ENCODE results near the gene CNDP1.
"Not testable (repeated sequence)": the region's sequence is repeated elsewhere in the genome, so short reads cannot be mapped to it uniquely, and the experiment has no call there.

CNDP1 gene

GRCh38 chr18:74546007-74546406, 11.7 kb downstream of the CNDP1 start:
- DNase-seq (ENCODE audit: low spot score), result no peak

DNA sequence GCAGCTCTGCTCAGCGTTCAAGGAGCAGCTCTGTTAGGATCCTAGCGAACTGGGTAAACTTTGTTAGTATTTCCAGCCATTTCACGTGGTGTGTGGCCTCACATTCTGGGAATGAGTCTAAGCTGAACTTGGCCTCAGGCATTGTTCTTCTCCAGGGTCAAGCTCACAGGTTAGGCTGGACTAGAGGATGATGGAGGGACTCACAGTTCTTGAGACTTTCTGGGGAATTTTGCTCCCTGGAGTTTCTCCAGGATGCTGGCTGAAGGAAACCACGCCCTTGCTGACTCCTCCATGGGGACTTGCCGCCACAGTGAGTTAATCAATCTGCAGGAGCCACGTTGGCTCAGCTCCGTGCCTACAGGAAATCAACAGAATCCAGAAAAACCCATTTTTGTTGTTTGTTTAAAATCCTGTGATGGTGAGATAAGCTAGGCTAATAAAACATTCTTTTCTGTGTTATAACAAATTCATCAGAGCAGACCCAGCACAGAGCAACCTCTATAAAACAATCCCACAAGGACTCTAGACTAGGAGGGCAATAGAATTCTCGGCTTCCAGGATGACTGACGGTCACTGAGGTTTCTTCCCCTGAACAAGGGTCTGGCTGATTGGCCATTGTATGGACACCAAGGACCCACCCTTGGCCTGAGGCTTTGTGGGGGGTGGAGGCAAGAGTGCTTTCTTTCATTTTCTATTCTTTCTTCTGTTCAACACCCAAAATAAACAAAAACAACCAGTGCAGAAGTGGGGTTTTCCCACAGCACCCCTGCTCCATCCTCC, 12.6 kb downstream of the CNDP1 start:
- DNase-seq (ENCODE audit: low spot score), result no peak

GRCh38 chr18:74547860-74548259, 13.6 kb downstream of the CNDP1 start:
- peak; percentile 59 for DNase-seq (ENCODE audit: low spot score)

DNA sequence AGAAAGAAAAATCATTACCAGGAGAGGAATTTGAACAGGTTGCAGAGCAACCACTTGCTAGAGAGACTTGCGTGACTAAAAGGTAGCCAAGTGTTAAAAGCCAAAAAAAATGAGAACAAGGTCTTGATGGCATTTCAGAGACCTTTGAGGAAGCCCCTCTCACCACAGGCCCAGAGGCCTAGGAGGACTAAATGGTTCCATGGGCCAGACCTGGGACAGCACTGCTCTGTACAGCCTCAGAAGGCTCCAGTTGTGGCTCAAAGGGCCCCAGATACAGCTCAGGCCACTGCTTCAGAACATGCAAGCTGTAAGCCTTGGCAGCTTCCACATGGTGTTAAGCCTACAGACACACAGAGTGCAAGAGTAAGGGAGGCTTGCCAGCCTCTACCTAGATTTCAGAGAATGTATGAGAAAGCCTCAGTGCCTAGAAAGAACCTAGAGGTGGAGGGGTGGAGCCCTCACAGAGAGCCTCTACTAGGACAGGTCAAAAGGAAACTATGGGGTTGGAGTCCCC, 15.3 kb downstream of the CNDP1 start:
- no peak for DNase-seq (ENCODE audit: low spot score)

DNA sequence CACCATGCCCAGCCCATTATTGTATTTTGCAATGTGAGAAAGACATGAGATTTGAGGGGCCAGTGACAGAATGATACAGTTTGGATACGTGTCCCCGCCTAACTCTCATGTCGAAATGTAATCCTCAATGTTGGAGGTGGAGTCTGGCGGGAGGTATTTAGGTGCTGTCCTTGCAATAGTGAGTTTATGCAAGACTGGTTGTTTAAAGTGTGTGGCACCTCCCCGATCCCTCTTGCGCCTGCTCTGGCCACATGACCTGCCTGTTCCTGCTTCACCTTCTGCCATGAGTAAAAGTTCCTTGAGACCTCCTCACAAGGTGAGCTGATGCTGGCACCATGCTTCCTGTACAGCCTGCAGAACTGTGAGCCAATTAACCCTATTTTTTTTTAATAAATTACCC, 16.6 kb downstream of the CNDP1 start:
- DNase-seq (ENCODE audit: low spot score), result no peak

GRCh38 chr18:74551452-74551851, 17.2 kb downstream of the CNDP1 start:
- DNase-seq (ENCODE audit: low spot score), result no peak

GRCh38 chr18:74551936-74552555, 17.7 kb downstream of the CNDP1 start:
- peak; percentile 82 for DNase-seq (ENCODE audit: low spot score)

DNA sequence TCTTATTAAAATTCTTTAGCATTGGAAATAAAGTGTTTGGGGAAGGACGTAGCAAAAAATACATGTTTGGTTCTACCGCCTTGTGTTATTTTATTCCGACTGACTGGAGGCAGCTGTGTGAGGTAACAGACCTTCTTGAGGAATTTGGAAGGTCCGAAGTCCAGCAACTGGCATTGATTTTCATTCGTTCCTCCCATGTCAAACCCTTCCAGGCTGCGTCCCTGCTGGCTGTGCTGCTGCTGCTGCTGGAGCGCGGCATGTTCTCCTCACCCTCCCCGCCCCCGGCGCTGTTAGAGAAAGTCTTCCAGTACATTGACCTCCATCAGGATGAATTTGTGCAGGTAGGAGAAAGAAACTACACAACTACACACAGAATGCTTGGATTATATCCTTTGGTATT, 21.8 kb downstream of the CNDP1 start:
- DNase-seq (ENCODE audit: low spot score), result no peak

GRCh38 chr18:74558096-74558495, 23.8 kb downstream of the CNDP1 start:
- DNase-seq (ENCODE audit: low spot score), result no peak

DNA sequence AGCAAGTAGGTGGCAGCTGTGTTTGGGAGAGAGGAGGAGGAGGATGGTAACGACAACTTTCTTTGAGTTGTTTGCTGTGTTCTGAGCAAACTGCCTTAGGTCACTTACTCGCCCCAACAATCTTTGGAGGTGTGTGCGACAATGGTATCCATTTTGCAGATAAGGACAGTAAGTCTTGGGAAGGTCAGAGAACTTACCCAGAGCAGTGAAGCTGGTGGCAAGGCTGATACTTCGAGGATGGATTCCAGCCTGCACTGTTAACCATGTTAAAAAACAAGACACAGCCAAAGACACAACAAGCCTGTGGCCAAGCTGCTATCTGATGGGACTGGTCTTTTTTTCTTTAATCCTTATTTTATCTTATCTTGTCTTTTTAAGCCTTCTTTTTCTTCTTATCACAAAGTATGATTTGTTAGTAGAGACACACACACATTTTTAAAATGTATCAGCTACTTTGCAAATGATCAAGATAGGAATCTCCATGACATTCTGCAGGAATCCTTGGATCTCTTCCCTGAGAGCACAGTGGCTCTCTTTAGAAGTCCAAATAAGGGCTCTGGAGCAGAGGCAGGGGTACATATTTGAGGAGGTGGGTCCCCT, 27.9 kb downstream of the CNDP1 start:
- no peak for DNase-seq (ENCODE audit: low spot score)

GRCh38 chr18:74562775-74563174, 28.5 kb downstream of the CNDP1 start:
- DNase-seq (ENCODE audit: low spot score), result no peak

DNA sequence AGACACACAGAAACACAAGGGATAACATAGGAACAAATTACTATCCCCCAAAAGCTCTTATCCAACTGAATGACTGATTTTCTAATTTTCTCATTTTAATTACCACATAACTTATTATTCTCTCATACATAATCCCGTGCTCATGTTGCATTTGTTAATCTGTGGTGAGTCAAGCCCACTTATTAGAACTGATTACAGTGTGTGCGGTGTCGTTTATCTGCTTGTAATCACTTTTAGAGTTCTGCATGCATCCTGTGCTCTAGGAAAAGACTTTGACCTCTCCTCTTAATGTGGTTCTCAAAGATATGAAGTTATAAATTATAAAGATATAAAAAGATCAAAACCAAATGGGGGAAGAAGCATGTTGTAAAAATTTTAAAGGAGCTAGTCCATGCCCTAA, 29.7 kb downstream of the CNDP1 start:
- DNase-seq (ENCODE audit: low spot score), result no peak

DNA sequence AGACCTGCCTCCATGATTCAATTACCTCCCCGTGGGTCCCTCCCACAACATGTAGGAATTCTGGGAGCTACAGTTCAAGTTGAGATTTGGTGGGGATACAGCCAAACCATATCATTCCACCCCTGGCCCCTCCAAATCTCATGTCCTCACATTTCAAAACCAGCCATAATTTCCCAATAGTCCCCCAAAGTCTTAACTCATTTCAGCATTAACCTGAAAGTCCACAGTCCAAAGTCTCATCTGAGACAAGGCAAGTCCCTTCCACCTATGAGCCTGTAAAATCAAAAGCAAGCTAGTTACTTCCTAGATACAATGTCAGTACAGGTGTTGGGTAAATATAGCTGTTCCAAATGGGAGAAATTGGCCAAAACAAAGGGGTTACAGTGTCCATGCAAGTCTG, 30.9 kb downstream of the CNDP1 start:
- not testable (repeated sequence) for DNase-seq (ENCODE audit: low spot score)

GRCh38 chr18:74565993-74566392, 31.7 kb downstream of the CNDP1 start:
- DNase-seq (ENCODE audit: low spot score), result not testable (repeated sequence)

DNA sequence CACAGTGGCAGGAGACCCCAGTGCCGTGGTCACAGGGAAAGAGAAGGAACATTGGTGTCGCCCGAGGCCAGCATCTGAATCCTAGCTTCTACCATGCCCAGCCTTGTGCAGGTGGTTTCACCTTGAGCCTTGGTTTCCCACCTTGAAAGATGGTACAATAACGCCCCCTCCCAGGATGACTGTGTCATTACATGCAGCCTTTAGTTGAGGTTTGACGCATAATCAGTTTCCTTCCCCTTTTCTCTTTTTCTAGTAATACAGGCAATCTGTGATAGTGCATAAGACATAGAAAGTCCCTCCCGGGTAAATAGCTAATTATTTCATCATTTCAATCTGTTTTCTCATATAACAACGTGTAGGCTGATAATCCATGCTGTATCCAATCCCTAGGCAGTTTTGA, 33.5 kb downstream of the CNDP1 start:
- no peak for DNase-seq (ENCODE audit: low spot score)

GRCh38 chr18:74569401-74569800, 35.1 kb downstream of the CNDP1 start:
- no peak for DNase-seq (ENCODE audit: low spot score)

GRCh38 chr18:74570266-74570665, 36.0 kb downstream of the CNDP1 start:
- DNase-seq (ENCODE audit: low spot score), result no peak

- DNase-seq (ENCODE audit: low spot score), result no peak
Measured at GRCh38 chr18:74571895-74572680, 37.8 kb downstream of the CNDP1 start.

DNA sequence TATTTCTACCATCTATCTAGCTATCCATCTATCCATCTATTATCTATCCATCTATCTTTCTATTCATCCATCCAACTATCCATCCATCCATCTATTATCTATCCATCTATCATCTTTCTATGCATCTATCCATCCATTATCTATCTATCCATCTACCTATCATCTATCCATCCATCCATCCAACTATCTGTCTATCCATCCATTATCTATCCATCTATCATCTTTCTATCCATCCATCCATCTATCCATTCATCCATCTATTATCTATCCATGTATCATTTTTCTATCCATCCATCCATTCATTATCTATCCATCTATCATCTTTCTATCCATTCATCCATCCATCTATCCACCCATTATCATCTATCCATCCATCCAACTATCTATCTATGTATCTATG, 38.8 kb downstream of the CNDP1 start:
- DNase-seq (ENCODE audit: low spot score), result no peak

- no peak for DNase-seq (ENCODE audit: low spot score)
Measured at GRCh38 chr18:74574916-74575315, 40.6 kb downstream of the CNDP1 start.

- no peak for DNase-seq (ENCODE audit: low spot score)
Measured at GRCh38 chr18:74577019-74577418, 42.7 kb downstream of the CNDP1 start.

- no peak for DNase-seq (ENCODE audit: low spot score)
Measured at GRCh38 chr18:74579496-74580065, 45.3 kb downstream of the CNDP1 start.
